Vagina (tissue), 2 donors: Measurements from ENCODE around the gene FFAR3. TPM values are rescaled to one million over a fixed set of nuclear protein-coding genes. Genes with fewer than 3 reads are reported as not detected.

Experiments
- DNase-seq, 2 donors: peaks; one replicate each; pipeline ENCODE4 v3.0.0-alpha.2; 2017; ENCODE audit errors: extremely low spot score in 2 of 2
- H3K27ac ChIP-seq: fragments of 200-600 bp; sonication (generic); one replicate; pipeline ENCODE4 v1.5.1; 2019
- H3K27me3 ChIP-seq: fragments of 200-600 bp; sonication (generic); one replicate; pipeline ENCODE4 v1.5.1; 2019
- H3K36me3 ChIP-seq, 2 donors: fragments of 200-600 bp; sonication (generic); one replicate each; pipeline ENCODE4 v1.5.1; 2017 to 2019
- H3K4me1 ChIP-seq: fragments of 200-600 bp; sonication (generic); one replicate; pipeline ENCODE4 v1.5.1; 2019
- H3K4me3 ChIP-seq, 2 donors: fragments of 200-600 bp; sonication (generic); 1 replicate in 1 of 2; 2 replicates in 1 of 2; pipeline ENCODE4 v1.5.1; 2016 to 2019
- H3K9me3 ChIP-seq: fragments of 200-600 bp; sonication (generic); one replicate; pipeline ENCODE4 v1.5.1; 2019
- POLR2A ChIP-seq, 2 donors: fragments of 450-650 bp; IDR thresholded peaks; one replicate each; pipeline ENCODE4 v1.6.1; 2017; ENCODE audit warnings: antibody characterized with exemption in 2 of 2, mild to moderate bottlenecking in 2 of 2, moderate library complexity in 2 of 2
- POLR2AphosphoS5 ChIP-seq, 2 donors: sonication (generic); formaldehyde crosslinking; IDR thresholded peaks; one replicate each; pipeline ENCODE4 v1.9.0; 2017; ENCODE audit warnings: antibody characterized with exemption in 2 of 2, mild to moderate bottlenecking in 2 of 2, low read depth in 1 of 2; ENCODE audit not compliant: insufficient read depth in 1 of 2
- intact Hi-C: fragments of 100-400 bp; cut with DNase I; formaldehyde crosslinking; loops from one replicate; pipeline ENCODE4 v1.15.1; 2023
- total RNA-seq: library from RNA; depleted of rRNA; stranded (reverse); fragments of >200 nt; gene quantifications from one replicate; pipeline ENCODE4 v1.2.3, GENCODE V29; 2016
- TF ChIP-seq, protein P1 (sequence below), 3 experiments: fragments of 450-650 bp in 2 of 3; fragments of 200-600 bp in 1 of 3; sonication (generic) in 1 of 3; IDR thresholded peaks; one replicate each; pipeline ENCODE4 v1.5.1; 2017 to 2019; ENCODE audit warnings: antibody characterized with exemption in 3 of 3, mild to moderate bottlenecking in 2 of 3, moderate library complexity in 2 of 3

Gene FFAR3
- total RNA-seq, 1 donor from 2014 or later, result not detected

DNA sequence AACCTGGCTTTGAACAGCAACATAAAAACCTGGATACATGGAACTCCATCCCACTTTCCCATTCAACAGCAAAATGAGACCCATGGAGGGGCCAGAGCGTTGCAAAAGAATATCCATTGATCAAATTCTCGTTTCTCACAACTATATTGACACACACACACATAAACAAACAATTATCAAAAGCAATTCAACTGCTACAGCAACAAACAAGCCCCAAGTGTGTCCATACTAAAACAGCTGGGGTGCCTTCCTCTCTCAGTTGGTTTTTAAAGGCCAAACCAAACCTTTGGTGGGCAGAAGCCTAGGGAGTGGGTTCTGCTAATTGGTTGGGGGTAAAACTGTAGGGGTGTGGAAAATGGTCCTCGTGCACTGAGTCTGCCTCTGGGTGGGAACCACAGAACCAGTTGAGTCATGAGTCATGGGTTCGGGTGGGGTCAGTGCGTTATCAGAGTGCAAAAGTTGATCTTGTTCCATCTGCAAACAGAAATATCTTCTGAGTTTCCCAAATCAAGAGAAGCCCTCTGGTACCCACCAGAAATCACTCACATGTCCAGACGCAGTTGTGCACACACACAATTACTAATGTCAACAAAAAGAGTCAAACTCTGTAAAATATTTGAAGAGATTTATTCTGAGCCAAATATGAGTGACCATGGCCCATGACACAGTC is 31.1 kb downstream of the FFAR3 start:
- Histone ChIP-seq H3K27ac (no peak overlapping the region), H3K9me3 (no peaks in the 10 kb centered on the region), H3K36me3 (no peaks in the 10 kb centered on the region), H3K4me1 (peaks cover 6% of the 10 kb centered on the region), H3K27me3 (no peaks in the 10 kb centered on the region), H3K4me3 (no peak overlapping the region)
- TF ChIP-seq POLR2AphosphoS5 (IDR thresholded peaks at IDR 0.05; ENCODE audit: insufficient read depth in 1 of 2, low read depth in 1 of 2), result no peak
- TF ChIP-seq, protein P1, sequence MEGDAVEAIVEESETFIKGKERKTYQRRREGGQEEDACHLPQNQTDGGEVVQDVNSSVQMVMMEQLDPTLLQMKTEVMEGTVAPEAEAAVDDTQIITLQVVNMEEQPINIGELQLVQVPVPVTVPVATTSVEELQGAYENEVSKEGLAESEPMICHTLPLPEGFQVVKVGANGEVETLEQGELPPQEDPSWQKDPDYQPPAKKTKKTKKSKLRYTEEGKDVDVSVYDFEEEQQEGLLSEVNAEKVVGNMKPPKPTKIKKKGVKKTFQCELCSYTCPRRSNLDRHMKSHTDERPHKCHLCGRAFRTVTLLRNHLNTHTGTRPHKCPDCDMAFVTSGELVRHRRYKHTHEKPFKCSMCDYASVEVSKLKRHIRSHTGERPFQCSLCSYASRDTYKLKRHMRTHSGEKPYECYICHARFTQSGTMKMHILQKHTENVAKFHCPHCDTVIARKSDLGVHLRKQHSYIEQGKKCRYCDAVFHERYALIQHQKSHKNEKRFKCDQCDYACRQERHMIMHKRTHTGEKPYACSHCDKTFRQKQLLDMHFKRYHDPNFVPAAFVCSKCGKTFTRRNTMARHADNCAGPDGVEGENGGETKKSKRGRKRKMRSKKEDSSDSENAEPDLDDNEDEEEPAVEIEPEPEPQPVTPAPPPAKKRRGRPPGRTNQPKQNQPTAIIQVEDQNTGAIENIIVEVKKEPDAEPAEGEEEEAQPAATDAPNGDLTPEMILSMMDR (IDR thresholded peaks at IDR 0.05), result no peak
- TF ChIP-seq POLR2A (IDR thresholded peaks at IDR 0.05), result no peak
- intact Hi-C loops, result no loop called here
- peak; percentile 44 to 46 for DNase-seq

DNA sequence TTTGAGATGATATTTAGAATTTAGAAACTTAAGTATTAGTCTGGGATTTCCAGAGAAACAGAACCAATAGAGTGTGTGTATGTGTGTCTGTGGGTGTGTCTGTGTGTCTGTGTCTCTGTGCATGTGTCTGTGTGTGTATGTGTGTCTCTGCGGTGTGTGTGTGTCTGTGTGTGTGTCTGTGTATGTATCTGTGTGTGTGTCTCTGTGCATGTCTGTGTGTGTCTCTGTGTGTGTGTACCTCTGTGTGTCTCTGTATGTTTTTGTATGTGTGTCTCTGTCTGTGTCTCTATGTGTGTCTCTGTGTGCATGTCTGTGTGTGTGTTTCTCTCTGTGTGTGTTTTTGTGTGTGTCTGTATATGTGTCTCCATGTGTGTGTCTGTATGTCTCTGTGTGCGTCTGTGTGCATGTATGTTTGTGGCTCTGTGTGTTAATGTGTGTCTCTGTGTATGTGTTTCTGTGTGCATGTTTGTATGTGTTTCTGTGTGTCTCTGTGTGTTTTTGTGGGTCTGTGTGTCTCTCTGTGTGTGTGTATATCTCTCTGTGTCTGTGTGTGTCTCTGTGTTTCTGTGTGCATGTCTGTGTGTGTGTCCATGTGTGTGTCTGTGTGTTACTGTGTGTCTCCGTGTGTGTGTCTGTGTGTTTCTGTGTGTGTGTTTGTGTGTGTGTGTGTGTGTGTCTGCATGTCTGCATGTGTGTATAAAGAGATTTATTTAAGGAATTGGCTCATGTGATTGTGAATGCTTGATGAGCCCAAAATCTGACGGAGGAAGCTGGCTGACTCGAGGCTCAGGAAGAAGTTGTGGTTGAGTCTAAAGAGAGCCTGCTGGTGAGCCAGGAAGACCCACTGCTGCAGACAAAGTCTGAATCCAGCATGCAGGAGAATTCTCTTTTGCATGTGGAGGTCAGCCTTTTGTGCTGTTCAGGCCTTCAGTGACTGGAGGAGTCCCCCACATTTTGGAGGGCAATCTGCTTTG is 34.8 kb downstream of the FFAR3 start:
- peak in 1 of 2 donors; percentile 52 for DNase-seq
- intact Hi-C loops, result no loop called here
- TF ChIP-seq, protein P1 (IDR thresholded peaks at IDR 0.05), result no peak
- no peak for TF ChIP-seq POLR2AphosphoS5 (IDR thresholded peaks at IDR 0.05; ENCODE audit: insufficient read depth in 1 of 2, low read depth in 1 of 2)
- no peak for TF ChIP-seq POLR2A (IDR thresholded peaks at IDR 0.05)

DNA sequence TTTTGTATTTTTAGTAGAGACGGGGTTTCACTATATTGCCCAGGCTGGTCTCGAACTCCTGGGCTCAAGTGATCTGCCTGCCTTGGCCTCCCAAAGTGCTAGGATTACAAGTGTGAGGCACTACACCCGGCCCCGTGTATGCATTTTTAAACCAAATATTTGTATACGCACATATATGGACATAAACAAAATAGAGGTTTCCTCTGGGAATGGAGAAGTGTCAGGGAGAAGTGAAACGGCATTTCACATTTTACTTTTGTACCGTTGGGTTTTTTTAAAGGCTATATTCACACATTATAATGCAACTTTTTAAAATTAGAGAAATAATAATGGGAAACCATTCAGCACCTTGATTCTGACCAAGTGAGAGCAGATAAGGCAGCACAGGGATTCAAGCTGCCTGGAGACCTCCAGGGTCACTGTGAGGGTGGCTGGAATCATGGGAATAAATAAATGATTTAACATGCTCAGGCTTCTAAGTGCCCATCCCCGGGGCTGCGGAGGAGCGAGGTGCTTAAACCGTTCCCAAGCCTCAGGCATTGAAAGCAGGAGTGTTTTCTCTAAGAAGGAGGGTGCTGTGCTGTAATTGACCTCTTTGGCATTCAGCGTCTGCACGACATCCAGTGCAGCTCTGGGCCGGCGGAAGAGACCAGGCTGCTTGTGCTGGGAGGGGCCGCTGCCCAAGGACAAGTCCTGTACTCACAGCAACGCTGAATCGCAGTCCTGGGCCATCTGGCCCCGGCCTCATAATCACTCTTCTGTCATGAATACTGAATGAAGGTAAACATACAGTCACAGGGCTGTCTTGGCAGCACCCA is 37.3 kb downstream of the FFAR3 start:
- H3K36me3 ChIP-seq, result no peaks in the 10 kb centered on the region
- DNase-seq, result no peak
- intact Hi-C loops, result no loop called here
- TF ChIP-seq POLR2A (IDR thresholded peaks at IDR 0.05) (no peak), POLR2AphosphoS5 (IDR thresholded peaks at IDR 0.05; ENCODE audit: insufficient read depth in 1 of 2, low read depth in 1 of 2) (no peak)
- TF ChIP-seq, protein P1 (IDR thresholded peaks at IDR 0.05), result no peak
- no peaks in the 10 kb centered on the region for H3K9me3 ChIP-seq
- no peak overlapping the region for H3K4me3 ChIP-seq
- H3K4me1 ChIP-seq, result no peaks in the 10 kb centered on the region
- H3K27me3 ChIP-seq, result no peaks in the 10 kb centered on the region
- H3K27ac ChIP-seq, result no peak overlapping the region

More for the DNA sequence above, 34.8 kb downstream of the FFAR3 start:
- Histone ChIP-seq H3K27me3 (no peaks in the 10 kb centered on the region), H3K27ac (no peak overlapping the region), H3K4me1 (peaks cover 6% of the 10 kb centered on the region), H3K36me3 (no peaks in the 10 kb centered on the region), H3K9me3 (no peaks in the 10 kb centered on the region), H3K4me3 (no peak overlapping the region)

DNA sequence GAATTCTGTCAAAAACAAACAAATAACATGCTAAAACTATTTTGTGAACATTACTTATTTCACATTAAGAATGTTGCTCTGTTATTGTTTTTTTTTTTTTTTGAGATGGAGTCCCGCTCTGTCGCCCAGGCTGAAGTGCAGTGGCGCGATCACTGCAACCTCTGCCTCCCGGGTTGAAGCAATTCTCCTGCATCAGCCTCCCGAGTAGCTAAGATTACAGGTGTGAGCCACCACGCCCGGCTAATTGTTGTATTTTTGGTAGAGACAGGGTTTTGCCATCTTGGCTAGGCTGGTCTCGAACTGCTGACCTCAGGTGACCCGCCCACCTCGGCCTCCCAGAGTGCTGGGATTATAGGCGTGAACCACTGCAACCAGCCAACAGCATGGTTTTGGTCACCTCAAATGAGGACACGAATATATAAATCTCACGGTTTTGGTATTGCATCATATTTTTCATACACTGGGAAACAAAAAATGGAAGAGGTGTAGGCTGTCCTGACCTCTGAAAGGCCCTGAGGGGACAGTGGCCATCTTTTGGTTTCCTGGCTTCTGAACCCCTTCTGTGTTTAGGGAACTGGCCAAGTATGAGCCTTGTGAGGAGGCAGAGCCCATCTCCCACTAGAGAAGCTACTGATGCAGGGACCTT is 38.1 kb downstream of the FFAR3 start:
- Histone ChIP-seq H3K4me3 (no peak overlapping the region), H3K27ac (no peak overlapping the region), H3K36me3 (no peaks in the 10 kb centered on the region), H3K27me3 (no peaks in the 10 kb centered on the region), H3K4me1 (no peaks in the 10 kb centered on the region), H3K9me3 (no peaks in the 10 kb centered on the region)
- TF ChIP-seq, protein P1 (IDR thresholded peaks at IDR 0.05), result no peak
- TF ChIP-seq POLR2A (IDR thresholded peaks at IDR 0.05), result no peak
- no peak for TF ChIP-seq POLR2AphosphoS5 (IDR thresholded peaks at IDR 0.05; ENCODE audit: insufficient read depth in 1 of 2, low read depth in 1 of 2)
- intact Hi-C loops, result no loop called here
- no peak for DNase-seq
